DMS 273 (cell line): Measurements from ENCODE around the gene CBFA2T3.
"Not testable (repeated sequence)": the region's sequence is repeated elsewhere in the genome, so short reads cannot be mapped to it uniquely, and the experiment has no call there.

ENCODE experiments used
- DNase-seq: peaks from one replicate; lab custom pipeline; 2025; ENCODE audit not compliant: unreplicated experiment; lab: John Stamatoyannopoulos, UW

CBFA2T3 gene

DNA sequence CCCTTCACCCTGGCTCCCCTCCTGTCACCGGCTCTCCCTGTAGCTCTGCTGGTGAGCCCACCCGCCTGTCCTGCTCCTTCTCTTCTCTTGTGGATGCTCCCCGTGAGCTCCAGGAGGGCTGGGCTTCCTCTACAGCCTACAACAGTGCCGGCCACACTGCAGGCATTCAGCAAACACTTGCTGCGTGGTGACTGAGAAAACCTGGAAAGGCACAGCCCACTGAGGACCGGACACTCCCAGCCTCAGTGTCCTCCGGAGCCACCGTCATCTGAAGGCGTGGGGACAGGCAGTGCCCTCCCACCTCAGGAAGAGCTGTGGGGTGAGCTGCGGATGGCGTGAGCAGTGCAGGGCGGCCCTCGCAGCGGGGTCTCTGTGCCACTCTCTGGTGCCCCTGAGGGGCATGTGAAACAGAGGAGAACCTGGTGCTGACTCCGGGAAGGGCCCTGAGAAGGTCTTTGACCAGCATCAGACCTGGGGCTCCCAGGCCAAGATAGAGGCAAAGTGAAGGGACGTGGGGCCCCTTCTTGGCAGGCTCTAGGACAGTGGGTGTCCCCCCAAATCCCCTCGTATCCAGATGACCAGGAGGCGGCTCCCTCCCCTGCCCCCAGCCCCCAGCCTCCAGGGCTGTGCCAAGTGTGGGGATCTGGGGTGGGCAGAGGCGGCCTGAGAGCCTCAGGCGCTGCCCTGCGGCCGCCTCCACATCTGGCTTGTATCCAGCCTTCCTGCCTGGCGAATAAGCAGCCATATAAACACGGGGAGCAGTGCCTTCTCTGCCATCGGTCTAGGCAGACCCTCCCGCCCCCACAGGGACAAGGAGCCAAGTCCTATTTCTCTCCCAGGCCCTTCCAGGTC is 66.5 kb downstream of the CBFA2T3 start:
- DNase-seq, result peak; percentile 64

GRCh38 chr16:88909431-88910210 is 67.4 kb downstream of the CBFA2T3 start:
- no peak for DNase-seq

DNA sequence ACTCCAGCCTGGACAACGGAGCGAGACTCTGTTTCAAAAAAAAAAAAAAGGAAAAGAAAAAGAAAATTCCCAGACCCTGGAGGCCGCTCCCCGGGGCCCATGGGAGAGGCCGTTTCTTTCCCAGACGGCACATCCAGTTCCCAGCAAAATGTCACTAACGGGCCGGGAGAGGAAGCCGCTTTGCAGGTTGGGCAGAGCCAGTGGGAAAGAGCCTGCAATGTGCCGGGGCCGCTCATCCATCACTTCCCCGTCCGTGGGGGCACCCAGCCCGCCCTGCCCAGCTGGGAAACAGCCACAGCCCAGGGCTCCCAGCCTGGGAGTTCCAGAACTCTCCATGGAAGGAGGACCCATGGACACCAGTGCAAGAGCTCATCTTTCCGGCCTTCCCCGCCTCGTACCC is 68.7 kb downstream of the CBFA2T3 start:
- DNase-seq, result no peak

GRCh38 chr16:88907768-88908167 is 69.2 kb downstream of the CBFA2T3 start:
- no peak for DNase-seq

GRCh38 chr16:88906535-88907105 is 70.4 kb downstream of the CBFA2T3 start:
- no peak for DNase-seq

- no peak for DNase-seq
These were observed 71.0 kb downstream of the CBFA2T3 start for GRCh38 chr16:88906020-88906419.

DNA sequence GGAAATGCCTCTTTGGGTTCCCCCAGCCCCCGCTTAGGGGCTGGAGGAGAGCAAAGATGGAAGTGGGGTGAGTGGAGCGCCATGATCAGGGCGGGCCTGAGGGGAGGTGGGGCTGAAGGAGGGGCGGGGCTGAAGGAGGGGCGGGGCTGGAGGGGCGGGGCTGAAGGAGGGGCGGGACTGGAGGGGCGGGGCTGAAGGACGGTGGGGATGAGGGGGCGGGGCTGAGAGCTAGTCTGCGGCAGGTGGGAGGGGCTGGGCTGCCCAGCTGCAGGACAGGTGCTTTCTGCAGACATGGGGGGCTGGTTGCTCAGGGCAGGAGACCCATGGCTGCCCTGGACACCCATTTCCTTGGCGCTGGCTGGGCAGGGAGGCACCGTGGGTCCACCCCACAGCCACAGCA is 71.4 kb downstream of the CBFA2T3 start:
- peak; percentile 46 for DNase-seq

DNA sequence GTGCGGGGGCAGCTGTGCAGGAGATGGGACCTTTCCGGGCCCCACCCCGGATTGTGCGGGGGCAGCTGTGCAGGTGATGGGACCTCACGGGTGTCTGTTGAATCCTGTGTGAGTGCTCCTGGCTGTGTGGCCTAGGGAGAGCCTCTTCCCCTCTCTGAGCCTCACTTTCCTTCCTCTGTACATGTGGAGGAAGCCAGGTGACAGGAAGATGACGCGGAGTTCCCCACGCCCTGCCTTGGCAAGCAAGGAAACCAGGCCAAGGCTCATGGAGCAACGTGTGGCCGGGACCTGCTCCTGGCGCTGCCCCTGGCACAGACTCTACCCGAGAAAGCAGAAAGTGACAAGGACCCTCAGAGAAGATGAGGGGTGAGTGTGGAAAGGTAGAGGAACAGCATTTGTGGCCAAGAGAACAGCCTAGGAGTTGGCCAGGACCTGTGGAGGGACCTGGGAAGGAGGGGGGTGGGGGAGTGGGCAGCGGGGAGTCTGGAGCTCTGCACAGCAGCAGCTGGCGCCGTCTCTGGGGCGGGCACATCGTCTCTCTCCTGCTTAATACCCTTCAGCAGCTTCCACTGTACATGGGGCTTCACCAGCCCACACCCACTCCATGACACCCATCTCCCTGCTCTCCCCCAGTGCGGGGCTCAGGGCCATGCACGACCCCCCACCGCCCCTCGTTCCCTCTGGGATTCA is 72.2 kb downstream of the CBFA2T3 start:
- DNase-seq, result peak; percentile 51

- no peak for DNase-seq
These were observed 73.7 kb downstream of the CBFA2T3 start for GRCh38 chr16:88903267-88903666.

GRCh38 chr16:88902744-88903143 is 74.3 kb downstream of the CBFA2T3 start:
- no peak for DNase-seq

GRCh38 chr16:88901718-88902337 is 75.2 kb downstream of the CBFA2T3 start:
- no peak for DNase-seq

- no peak for DNase-seq
These were observed 76.3 kb downstream of the CBFA2T3 start for GRCh38 chr16:88900662-88901052.

DNA sequence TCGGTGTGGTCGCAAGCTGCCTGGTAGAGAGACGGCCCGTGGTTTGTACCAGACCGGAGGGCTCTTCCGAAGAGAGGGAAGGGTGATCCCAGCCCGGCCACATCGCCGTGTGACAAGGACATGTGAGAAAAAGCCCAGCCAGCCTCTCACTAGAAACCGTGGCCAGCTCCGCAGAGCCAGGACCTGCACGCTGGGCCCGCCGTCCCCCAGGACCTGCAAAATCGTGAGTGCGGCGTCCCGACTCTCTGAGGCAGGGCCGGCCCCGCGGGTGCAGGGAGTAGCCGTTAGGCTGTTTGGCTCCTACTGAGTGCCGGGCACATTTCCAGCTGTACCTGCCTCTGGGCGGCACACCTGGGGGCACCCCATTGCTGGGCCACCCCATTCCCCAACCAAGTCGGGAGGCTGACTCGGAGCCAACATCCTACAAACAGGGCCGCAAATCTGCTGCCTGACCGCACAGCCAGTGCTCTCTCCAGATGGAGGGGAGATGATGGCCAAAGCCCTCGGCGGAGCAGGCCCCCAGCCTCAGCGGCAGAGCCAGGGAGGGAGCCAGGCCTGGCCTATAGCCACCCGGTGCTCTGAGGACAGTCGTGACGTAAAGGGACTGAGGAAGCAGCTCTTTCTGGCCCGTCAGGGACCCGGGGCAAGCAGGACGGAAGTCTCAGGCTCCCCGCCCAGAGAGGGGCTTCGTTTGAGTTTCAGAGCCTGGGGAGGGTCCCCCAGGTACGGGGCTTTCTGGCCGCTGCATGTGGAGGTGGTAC is 76.9 kb downstream of the CBFA2T3 start:
- DNase-seq, result no peak

- no peak for DNase-seq
These were observed 79.1 kb downstream of the CBFA2T3 start for GRCh38 chr16:88897696-88898425.

DNA sequence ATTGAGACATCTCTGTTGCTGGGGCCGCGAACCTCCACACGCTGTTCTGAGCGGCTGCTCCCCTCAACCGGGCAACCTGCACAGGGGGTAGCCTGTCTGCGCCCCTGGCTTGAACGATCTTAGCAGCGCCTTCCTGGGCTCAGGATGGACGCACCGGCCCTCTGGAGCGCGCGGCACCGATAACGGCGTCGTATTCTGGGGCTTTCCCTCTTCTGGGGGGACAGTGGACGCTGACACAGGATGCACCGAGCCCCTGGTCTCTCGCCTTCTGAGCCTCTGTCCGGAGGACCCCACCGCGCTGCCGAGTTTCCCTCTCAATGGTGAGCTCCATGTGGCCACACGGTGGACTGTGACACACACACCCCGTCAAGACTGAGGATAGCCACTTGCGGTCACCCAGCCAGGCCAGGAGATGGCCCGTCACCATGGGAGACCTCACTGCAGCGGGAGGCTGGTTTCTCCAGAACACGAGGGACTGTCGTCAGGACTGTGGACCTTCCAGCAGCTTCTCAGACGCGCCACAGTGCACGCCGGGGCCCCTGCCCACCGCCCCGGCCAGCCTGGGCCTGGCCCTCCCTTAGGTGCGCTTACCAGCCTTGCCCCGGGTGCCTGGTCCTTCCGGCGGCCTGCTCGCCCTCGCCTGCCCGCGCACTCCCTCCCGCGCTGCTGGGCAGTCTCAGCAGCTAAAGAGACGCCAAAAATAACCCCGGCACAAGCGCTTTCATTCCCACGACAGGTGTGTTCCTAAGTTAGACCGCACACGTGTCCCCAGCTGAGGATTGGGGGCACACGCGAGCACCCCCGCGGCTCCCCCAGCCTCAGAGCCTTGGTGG is 80.6 kb downstream of the CBFA2T3 start:
- no peak for DNase-seq

- no peak for DNase-seq
These were observed 81.7 kb downstream of the CBFA2T3 start for GRCh38 chr16:88895335-88895734.

DNA sequence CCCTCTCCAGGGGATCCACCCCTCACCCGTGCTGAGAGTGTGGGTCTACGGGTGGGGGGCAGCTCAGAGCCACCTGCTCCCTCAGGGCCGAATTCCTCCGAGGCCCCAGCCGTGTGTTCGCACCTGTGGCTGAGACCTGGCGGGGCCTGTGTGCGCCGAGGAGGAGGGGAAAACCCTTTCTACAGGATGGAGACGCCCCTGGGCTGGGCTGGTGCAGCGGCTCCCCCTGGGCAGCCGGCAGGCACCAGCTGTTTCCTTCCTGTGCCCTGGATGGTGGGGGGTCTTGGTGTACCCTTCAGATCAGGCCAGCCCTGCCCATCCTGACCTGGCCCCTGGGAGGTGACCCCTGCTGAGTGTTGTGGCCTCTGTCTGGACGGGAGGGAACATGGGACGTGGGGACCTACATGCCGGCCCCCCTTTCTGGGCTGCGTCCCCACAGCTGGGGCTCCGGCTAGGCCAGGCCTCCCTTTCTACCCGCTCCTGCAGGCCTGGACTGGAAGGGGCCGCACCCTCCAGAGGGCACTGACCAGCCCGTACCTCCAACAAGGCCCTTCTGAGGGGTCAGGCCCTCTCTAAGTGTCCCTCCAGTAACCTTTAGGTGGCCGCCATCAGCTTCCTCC is 82.2 kb downstream of the CBFA2T3 start:
- DNase-seq, result no peak

DNA sequence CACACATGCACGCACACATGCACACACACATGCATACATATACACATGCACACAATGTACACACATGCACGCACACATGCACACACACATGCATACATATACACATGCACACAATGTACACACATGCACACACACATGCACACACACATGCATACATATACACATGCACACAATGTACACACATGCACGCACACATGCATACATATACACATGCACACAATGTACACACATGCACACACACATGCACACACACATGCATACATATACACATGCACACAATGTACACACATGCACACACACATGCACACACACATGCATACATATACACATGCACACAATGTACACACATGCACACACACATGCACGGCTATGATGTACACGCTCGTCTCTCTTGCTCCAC is 82.7 kb downstream of the CBFA2T3 start:
- DNase-seq, result not testable (repeated sequence)
